ENCODE results near the gene MLXIPL.
"Not testable (repeated sequence)": the region's sequence is repeated elsewhere in the genome, so short reads cannot be mapped to it uniquely, and the experiment has no call there.

Gene MLXIPL

DNA sequence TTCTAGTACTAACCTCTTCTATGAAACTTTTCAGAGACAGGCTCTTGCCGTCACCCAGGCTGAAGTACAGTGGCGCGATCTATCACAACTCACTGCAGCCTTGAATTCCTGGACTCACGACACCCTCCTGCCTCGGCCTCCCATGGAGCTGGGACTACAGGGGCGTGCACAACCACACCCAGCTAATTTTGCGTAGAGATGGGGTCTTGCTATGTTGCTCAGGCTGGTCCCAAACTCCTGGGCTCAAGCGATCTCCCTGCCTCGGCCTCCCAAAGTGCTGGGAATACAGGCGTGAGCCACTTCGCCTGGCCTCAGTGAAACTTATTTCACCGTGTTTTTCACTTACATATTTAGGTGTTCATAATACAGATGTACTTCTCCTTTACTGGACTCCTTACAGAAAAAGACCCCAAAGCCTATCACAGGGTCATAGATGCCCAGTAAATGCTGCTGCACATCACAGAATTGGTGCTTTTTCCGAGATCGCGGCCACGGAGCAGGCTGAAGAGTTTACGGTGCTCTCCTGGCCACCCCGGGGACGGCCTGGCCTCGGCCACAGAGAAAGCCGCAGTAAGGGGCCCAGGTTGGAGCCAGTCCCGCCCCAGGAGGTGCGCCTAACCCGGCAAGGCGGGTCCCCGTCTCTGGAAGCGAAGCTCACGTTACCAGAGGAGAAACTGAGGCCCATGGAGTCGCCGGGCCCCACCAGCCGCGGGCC, 46.5 kb downstream of the MLXIPL start:
- DNase-seq = no peak

DNA sequence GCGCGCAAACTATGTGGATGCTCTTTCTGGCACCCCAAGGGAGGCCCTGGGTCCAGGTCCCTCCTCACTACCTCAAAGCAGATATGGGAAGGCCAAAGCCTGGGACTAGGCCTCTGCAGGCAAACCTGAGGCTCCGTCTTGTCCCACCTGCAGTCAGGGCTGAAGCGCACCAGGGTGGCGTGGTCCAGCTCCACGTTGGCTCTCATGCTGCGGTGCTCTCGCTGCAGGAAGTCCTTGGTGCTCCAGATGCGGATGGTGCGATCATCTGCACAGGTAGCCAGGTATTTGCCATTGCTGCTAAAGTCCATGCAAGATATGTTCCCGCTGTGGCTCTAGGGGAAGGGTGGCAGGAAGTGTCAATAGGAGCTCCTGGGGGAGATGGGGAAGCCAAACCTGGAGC, 50.5 kb downstream of the MLXIPL start:
- DNase-seq = no peak

DNA sequence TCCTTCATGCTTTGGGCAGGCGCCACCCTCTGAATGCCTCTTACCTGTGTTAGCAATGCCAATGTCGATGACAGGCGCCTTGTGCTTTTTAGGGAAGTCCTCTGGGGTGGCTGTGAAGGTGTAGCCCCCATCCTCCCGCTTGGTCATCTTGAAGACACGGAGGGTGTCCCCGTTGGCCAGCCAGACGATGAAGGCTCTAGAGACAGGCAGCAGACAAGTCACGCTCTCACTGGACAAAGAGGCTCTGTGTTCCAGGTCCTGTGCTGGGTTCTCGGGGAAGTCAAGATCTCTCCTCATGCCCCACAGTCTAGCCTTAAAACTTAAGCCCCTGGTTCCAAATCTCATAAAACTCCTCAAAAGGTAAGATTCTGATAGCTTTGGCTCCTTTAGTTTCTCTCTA, 51.0 kb downstream of the MLXIPL start:
- no peak for DNase-seq

DNA sequence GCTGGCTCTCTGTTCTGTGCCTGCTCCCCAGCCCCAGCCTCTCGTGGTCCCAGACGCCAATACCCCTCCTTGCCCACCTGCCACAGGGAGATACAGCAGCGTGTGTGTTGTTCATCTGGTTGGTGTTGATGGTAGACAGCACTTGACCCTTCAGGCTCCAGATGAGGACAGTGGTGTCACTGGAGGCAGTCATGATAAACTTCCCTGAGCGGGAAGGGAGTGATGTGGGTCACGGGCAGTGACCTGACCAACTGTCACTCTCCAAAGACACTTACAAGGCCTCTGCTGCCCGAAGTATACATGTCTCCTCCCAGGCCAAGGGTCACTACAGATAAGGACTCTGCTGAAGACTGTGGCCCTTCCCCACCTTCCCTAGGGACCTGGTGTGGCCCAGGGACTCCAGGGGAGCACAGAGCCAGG, 51.5 kb downstream of the MLXIPL start:
- no peak for DNase-seq

DNA sequence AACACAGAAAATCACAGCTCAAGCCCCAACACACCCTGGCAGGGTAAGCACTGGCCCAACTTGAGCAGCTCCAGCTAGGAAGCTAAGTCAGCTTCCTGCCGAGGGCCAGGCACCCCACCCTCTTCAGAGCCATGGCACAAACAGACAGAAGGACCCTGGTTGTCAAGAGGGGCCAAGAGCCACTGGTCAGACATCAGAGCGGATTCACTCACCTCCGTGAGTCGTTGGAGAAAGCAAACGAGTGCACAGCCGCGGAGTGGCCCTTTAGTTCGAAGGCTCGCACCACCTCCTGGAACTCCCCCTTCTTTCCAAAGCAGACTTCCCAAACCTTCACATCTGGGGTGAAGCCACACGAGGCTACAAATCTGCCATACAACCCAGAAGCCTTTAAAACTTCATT, 53.3 kb downstream of the MLXIPL start:
- no peak for DNase-seq

DNA sequence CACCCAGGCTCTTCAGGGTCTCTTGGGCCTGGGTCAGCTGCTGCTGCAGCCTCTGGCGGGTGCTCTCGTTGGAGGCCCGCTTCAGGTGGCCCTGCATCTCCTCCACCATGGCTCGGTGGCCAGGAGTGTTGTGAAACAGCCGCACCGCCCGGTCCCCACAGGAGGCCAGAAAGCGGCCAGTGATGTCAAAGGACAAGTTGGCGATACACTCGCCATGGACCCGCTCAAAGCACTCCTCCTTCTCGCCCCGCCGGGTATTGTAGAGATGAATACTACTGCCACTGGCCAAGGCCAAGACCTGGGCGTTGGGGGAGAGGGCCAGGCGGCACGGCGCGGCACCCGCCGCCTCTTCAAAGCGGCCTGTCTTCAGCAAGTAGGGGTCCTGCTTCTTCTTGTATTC, 53.8 kb downstream of the MLXIPL start:
- no peak for DNase-seq

DNA sequence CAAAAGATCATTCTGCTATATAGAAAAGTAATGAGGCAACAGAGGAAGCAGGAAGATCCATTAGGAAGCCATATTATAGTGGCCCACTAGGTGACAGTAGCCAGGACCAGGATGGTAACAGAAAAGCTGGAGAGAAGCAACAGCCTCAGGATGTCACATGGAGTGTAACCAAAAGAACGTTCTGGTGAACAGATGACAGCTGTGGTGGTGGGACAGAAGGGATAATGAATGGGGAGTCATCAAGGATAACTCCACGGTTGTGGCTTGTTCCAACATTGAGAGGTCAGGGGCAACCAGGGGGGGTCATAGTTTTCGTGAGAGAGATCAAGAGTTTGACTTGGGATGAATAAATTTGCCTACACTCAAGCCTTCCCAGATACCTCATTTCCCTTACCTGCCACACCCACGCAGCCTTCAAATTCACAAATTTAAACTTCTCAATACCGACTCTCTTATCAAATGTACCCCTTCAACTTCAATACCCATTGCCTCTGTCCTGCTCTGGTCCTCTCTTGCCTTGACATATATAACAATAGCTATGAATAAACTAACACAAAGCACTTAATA, 55.2 kb downstream of the MLXIPL start:
- DNase-seq = no peak

DNA sequence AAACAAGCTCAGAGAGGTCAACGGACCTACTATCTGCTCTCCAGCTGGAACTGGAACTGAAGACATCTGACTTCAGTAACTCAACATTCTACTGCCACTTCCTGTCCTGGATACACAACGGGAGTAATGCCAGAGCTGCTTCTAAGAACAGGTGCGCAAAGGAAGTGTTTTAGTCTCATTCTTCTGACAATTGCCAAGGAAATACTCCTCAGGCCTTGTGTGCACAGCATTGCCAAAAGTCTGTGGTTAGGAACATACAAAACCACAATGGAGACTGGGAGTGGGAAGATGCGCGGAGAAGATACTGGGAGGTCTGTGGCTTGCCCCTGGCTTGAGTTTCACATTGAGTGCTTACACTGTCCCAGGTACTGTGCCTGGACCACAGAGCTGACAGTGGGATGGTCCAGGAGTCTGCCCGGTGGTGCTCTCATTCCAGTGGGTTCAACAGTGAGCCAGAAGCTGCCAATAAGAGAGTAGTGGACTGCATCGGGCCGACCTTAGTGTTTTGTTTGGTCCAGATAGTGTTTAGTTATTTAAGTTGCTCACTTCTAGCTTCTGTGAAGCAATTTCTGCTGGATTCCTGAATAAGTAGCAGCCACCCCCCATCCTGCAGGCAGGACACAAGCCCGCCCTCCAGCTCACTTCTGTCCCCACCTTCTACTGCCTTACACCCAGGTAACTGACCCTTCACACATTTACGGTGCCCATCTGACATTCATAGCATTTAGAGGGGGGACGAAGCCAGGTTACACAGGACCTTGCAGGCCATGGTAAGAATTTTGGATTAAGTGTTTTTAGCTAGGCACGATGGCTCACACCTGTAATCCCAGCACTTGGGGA, 56.3 kb downstream of the MLXIPL start:
- no peak for DNase-seq

DNA sequence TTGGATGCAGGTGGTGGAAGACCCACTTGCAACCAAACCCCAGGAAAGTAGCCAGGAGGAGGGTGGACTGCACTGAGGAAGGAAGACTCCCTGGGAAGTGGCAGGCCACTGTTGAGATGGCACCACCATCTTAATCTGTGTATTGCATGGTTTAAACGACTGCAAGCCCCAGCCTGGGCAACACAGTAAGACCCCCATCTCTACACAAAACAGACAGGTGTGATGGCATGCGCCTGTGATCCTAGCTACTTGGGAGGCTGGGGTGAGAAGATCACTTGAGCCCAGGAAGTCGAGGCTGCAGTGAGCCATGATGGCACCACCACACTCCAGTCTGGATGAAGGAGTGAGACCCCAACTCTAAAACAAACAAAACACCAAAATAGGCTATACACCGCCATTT, 57.2 kb downstream of the MLXIPL start:
- DNase-seq = no peak

DNA sequence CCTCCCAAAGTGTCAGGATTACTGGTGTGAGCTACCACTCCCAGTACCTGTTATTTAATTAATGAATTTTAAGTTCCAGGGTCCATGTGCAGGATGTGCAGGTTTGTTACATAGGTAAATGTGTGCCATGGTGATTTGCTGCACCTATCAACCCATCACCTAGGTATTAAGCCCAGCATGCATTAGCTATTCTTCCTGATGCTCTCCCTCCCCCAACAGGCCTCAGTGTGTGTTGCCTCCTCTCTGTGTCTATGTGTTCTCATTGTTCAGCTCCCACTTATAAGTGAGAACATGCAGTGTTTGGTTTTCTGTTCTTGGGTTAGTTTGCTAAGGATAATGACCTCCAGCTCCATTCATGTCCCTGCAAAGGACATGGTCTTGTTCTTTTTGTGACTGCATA, 57.9 kb downstream of the MLXIPL start:
- not testable (repeated sequence) for DNase-seq

DNA sequence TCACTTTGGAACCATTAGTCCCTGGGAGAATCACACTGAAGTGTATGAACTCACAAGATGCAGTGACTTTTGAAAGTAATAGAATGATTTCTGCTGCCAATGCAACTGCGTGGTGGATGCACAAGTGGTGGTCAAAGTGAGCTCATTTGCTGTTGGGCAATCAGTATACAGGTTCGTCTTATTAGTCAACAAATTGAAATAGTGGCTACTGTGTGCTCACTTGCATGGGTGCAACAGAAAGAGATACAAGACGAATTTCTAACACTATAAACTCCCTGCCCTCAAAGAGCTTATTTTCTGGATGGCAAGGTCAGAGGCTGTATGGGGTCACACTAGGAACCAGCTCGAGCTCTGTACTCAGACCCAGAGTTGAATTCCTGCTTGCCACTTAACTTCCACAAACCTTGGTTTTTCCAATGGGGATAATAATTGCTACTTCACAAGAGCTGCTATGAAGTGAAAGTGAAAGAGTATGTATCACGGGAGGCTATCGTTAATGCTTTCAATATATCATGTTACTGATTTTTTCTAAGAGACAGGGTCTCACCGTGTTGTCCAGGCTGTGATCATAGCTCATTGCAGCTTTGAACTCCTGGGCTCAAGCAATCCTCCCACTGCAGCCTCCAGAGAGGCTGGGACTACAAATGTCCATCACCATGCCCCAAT, 58.5 kb downstream of the MLXIPL start:
- DNase-seq = no peak

DNA sequence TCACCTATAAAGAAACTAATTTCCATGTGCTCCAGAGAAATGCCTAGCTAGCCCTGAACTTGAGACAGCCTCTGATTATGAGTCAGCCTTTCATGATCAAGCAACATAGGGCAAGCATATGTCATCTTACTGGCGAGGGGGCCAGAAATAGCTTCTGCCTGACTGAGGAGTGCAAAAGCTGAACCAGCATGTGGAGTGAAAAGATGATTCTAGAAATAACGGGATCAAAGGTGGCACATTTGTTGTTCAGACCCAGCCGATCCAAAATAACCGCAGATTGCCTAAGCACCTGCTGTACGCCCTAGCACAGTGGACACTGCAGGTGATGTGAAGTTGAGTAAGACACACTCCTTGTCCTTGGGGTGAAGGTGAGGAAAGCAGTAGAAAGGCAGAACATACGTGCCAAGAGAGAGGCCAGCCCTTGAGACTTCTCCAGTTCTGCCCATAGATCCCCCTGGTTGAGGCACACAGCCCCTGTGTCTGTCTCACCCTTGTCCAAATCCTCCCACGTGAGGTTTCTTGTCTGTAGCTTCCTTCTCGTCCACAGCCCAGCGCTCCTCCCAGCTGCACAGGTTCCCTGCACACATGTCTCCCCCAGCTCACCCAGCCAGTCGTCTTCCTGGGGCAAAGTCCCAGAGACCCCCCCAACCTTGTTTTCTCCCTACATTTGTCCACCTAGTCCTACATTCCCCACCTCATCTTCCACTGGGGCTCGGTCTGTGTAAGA, 64.0 kb downstream of the MLXIPL start:
- DNase-seq = no peak

DNA sequence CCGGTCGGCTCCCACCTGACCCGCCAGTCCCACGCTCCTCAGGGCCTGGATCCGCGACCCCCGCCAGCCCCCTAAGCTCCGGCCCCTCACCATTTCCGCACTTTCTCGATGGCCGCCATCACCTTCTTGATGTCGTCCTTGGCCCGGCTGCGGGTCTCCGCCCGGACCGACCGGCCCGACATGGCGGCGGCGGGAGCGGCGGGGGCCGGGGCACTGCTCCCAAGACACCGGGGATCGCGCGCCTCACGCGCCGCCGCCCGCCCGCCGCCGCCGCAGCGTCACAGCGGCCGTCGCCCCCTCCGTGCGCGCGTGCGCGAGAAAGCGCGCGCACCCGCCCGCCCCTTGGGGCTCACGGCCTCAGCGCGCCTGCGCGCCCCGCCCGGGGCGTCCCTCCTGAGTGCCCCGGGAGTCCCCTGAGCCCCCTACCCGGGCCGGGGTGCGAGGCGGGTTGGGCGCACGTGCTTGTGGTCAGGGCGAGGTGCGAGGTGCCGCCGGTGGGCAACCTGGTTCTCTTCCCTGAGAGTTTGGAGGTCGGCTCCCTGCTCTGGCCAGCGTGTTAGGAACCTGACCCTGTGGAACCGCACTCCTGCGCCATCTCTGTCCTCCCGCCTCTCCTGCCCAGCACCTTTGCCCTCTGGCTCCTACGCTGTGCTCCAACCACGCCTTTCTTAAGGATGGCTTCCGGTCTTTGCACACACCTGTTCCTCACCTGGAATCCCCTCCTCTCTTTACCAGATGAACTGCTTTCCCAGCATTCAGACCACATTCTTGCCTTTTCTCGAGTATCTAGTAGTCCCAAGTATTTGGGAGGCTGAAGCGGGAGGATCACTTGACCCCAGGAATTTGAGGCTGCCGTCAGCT, 66.7 kb downstream of the MLXIPL start, which contains the start of gene BCL7B:
BCL7B (minus strand) TSS at position 294 of the 861 bp plus-strand sequence; CDS start at position 182, 112 bp downstream.
- peak; percentile 77 for DNase-seq

DNA sequence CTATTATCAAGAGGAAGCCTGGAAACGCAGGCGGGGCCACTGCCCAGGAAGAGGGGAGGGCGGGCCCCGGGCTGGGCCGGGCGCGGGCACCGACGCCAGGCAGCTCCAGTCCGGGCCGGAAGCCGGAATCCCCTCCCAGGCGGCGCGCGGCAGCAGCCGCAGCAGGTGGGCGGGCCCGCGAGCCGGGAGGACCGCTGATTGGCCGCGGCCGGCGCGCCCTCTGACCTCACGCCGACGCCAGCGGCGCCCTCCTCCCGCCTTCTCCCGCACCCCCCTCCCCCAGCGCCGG, 67.3 kb downstream of the MLXIPL start:
- DNase-seq = peak; percentile 93

DNA sequence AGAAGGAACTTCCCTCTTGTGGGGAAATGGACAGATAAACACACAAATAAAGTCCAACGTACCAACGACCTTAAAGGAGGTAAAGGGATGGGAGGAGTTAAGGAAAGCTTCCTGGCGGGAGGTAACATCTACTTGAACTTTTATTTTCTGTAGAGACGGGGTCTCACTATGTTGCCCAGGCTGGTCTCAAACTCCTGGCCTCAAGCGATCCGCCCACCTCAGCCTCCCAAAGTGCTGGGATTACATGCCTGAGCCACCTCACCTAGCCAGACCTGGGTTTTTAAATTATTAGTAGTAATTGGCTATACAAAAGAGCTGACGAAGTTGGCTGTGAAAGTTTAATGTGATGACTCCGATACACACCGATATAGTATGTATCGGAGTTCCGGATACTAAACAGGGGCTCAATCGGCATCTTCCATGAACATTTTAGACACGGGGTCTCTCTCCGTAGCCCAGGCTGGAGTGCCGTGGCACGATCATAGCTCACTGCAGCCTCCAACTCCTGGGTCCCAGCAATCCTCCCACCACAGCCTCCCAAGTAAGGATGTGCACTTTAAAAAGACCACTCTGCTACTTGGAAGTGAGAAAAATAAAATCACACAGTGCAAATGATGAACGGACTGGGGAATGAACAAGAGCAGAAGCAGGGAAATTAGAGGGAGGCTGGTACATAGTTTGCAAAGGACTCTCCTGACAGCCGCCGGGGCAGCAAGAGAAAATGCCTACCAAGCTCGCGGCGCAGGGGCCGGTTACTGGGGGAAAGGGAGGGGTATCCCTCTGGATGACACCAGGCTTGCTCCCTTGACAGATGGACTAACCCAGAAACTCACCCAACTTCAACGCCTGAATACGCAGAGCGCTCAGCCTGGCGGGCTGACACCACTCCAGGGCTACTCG, 67.9 kb downstream of the MLXIPL start:
- no peak for DNase-seq

DNA sequence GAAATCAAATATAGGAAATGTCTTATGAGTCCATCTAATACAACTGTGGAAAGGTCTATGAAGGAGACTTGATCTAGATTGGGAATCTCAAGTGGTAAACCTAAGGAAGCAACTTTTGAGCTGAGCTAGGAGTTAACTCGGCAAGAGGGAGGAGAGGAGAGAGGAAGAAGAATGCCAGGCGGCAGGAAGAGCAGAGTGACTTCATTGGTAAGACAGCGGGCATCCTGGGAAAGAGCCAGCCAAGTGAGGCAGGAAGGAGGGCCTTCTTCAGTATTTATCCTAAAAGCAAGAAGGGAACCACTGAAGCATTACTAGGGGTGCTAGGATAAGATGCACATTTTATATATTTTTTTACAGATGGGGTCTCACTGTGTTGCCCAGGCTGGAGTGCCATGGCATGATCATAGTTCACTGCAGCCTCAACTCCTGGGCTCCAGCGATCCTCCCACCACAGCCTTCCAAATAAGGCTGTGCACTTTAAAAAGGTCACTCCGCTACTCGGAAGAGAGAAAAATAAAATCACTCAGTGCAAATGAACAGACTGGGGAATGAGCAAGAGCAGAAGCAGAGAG, 68.8 kb downstream of the MLXIPL start:
- no peak for DNase-seq

DNA sequence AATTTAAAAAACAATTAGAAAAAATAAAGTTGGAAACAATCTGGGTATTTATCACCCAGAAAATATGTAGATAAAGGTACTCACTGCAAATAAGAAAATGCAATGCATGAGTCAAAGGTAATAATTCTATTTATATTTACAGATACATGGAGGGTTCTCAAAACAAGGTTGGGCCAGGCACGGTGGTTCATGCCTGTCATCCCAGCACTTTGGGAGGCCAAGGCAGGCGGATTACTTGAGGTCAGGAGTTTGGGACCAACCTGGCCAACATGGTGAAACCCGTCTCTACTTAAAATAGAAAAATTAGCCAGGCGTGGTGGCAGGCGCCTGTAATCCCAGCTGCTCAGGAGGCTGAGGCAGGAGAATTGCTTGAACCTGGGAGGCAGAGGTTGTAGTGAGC, 74.2 kb downstream of the MLXIPL start:
- not testable (repeated sequence) for DNase-seq

DNA sequence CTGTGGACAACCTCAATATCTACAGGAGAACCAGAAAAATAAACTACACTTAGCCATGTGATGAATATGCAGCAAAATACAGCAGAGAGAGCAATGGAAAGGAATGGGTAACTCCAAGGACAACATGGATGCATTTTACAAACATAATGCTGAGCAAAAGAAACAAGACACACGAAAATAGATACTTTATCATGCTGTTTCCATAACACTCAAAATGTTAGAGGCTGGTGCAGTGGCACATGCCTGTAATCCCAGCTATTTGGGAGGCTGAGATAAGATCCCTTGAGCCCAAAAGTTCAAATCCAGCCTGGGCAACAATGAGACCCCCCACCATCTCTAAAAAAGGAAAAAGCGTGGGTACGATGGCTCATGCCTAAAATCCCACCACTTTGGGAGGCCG, 75.1 kb downstream of the MLXIPL start:
- no peak for DNase-seq

DNA sequence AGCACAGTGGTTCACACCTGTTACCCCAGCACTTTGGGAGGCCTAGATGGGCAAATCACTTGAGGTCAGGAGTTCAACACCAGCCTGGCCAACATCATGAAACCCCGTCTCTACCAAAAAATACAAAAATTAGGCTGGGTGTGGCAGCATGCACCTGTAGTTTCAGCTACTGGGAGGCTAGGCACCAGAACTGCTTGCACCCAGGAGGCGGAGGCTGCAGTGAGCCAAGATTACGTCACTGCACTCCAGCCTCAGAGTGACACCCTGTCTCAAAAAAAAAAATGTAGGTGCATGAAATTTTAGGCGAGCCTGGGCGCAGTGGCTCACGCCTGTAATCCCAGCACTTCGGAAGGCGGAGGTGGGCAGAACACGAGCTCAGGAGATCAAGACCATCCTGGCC, 76.5 kb downstream of the MLXIPL start:
- no peak for DNase-seq

DNA sequence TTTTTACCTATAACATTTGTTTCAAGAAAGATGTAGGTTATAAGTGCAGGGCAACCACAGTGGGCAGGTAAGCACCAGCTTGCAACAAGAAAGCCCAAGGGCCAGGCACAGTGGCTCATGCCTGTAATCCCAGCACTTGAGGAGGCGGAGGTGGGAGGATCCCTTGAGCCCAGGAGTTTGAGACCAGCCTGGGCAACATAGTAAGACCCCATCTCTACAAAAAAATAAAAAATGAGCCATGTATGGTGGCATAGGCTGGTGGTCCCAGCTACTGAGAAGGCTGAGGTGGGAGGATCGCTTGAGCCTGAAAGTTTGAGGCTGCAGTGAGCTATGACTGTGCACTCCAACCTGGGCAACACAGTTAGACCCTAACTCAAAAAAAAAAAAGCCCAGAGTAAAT, 79.6 kb downstream of the MLXIPL start:
- DNase-seq = no peak

Measured in NCI-H82 (cell line).